ENCODE data around the gene LCA5. TPM values are rescaled to one million over a fixed set of nuclear protein-coding genes. Genes with fewer than 3 reads are reported as not detected.

The LCA5 gene
- total RNA-seq, 1 experiment from 2014 or later: 7.0 TPM

- in situ Hi-C loops (cut with HindIII; ENCODE audit: low pct_unique_long_range_greater_than_20kb, low sequenced_read_pairs) (no loop called here), intact Hi-C loops (cut with micrococcal nuclease; ENCODE audit: unreplicated experiment) (loop anchor here (2.0 to 10.0 kb wide), 4 partner anchors 102 to 294 kb away; no protein-coding TSS in a partner anchor)
- Histone ChIP-seq H3K9me3 (ENCODE audit: control insufficient read depth, insufficient read depth, low read depth, low read length) (no peaks in the 10 kb centered on the region), H3K4me1 (ENCODE audit: control insufficient read depth, insufficient read depth, low read length) (peaks cover 17% of the 10 kb centered on the region), H3K27ac (ENCODE audit: low read length) (peak overlapping the region; percentile 84), H3K27me3 (ENCODE audit: control insufficient read depth, insufficient read depth, low read length) (no peaks in the 10 kb centered on the region), H3K36me3 (ENCODE audit: control insufficient read depth, insufficient read depth, low read length) (no peaks in the 10 kb centered on the region), H3K4me3 (ENCODE audit: low read depth in 2 of 2, low read length in 2 of 2) (peak overlapping the region; percentile 1 to 18; a peak in 2 of 4 replicates)
- CTCF ChIA-PET: interaction anchor here (0.6 to 1.9 kb wide), 7 partner anchors 16 to 298 kb away, joined by 3 to 11 read pairs (median 4); no protein-coding TSS in a partner anchor
- DNase-seq (ENCODE audit: low read depth, low spot score): no peak
- TF ChIP-seq TCF7L2 (IDR thresholded peaks at IDR 0.05; ENCODE audit: low read depth, low read length) (peak; percentile 74), REST (IDR thresholded peaks at IDR 0.05; ENCODE audit: insufficient read depth in 1 of 2, low read depth in 2 of 2, low read length in 1 of 2) (no peak), SIN3A (IDR thresholded peaks at IDR 0.05; ENCODE audit: borderline replicate concordance, insufficient read depth, low read depth, low read length) (no peak), CTCF (IDR thresholded peaks at IDR 0.05) (peak; percentile 80), POLR2AphosphoS5 (IDR thresholded peaks at IDR 0.05; ENCODE audit: low read depth, low read length) (no peak)
- ATAC-seq: peak; percentile 91
- no TSS peak for BruUV-seq (replicated peaks)
- POLR2A ChIA-PET: no interaction called here
Measured at GRCh38 chr6:79570129-79571029, 33.1 kb upstream of the LCA5 start.

DNA sequence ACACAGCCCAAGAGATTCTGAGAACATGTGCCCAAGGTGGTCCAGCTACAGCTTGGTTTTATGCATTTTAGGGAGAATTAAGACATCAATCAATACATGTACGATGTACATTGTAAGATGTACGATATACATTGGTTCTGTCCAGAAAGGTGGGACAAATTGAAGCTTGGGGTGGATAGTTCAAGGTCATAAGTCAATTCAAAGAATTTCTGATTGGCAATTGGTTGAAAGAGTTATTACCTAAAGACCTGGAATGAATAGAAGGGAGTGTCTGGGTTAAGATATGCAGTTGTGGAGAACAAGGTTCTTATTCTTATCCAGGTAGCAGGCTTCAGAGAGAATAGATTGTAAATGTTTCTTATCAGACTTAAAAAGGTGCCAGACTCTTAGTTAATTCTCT, 31.8 kb upstream of the LCA5 start:
- intact Hi-C loops (cut with micrococcal nuclease; ENCODE audit: unreplicated experiment): no loop called here
- ChIA-PET CTCF (no interaction called here), POLR2A (no interaction called here)
- ATAC-seq (no peak), DNase-seq (ENCODE audit: low read depth, low spot score) (no peak)
- TF ChIP-seq REST (IDR thresholded peaks at IDR 0.05; ENCODE audit: insufficient read depth in 1 of 2, low read depth in 2 of 2, low read length in 1 of 2): no peak
- in situ Hi-C loops (cut with HindIII; ENCODE audit: low pct_unique_long_range_greater_than_20kb, low sequenced_read_pairs): no loop called here
- BruUV-seq (replicated peaks): no TSS peak
- Histone ChIP-seq H3K4me3 (ENCODE audit: low read depth in 2 of 2, low read length in 2 of 2) (no peak overlapping the region), H3K27ac (ENCODE audit: low read length) (peak overlapping the region; percentile 84), H3K9me3 (ENCODE audit: control insufficient read depth, insufficient read depth, low read depth, low read length) (no peaks in the 10 kb centered on the region), H3K36me3 (ENCODE audit: control insufficient read depth, insufficient read depth, low read length) (no peaks in the 10 kb centered on the region), H3K4me1 (ENCODE audit: control insufficient read depth, insufficient read depth, low read length) (peaks cover 17% of the 10 kb centered on the region), H3K27me3 (ENCODE audit: control insufficient read depth, insufficient read depth, low read length) (no peaks in the 10 kb centered on the region)
